Inflammatory macrophage treated with lipopolysaccharide for 4 hours (primary cell): ENCODE results near the gene ITM2C.
A peak's percentile ranks its signal among the peaks of the same experiment; 100 is the strongest.

Experiments used
- DNase-seq: peaks from one replicate; pipeline ENCODE4 v3.0.0-alpha.2; 2020

The ITM2C gene

GRCh38 chr2:230893841-230894781, 29.4 kb downstream of the ITM2C start:
- DNase-seq, result peak; percentile 53

- no peak for DNase-seq
Observed at GRCh38 chr2:230895536-230896345, 31.0 kb downstream of the ITM2C start.

- no peak for DNase-seq
Observed at GRCh38 chr2:230896346-230897115, 31.8 kb downstream of the ITM2C start.

GRCh38 chr2:230898016-230898712, 33.4 kb downstream of the ITM2C start:
- DNase-seq, result no peak

- DNase-seq, result no peak
Observed at GRCh38 chr2:230898713-230899091, 34.0 kb downstream of the ITM2C start.

- no peak for DNase-seq
Observed at GRCh38 chr2:230899287-230899686, 34.5 kb downstream of the ITM2C start.

- DNase-seq, result no peak
Observed at GRCh38 chr2:230899786-230900185, 35.0 kb downstream of the ITM2C start.

- no peak for DNase-seq
Observed at GRCh38 chr2:230900336-230900995, 35.7 kb downstream of the ITM2C start.

GRCh38 chr2:230901006-230901405, 36.3 kb downstream of the ITM2C start:
- DNase-seq, result no peak

- peak; percentile 73 for DNase-seq
Observed at GRCh38 chr2:230902180-230902899, 37.6 kb downstream of the ITM2C start.

GRCh38 chr2:230903231-230904150, 38.7 kb downstream of the ITM2C start:
- no peak for DNase-seq

- DNase-seq, result no peak
Observed at GRCh38 chr2:230904856-230905447, 40.2 kb downstream of the ITM2C start.

GRCh38 chr2:230905448-230906421, 41.0 kb downstream of the ITM2C start:
- no peak for DNase-seq

- DNase-seq, result no peak
Observed at GRCh38 chr2:230906471-230907230, 41.9 kb downstream of the ITM2C start.

- DNase-seq, result no peak
Observed at GRCh38 chr2:230907361-230908091, 42.8 kb downstream of the ITM2C start.

- DNase-seq, result no peak
Observed at GRCh38 chr2:230908092-230908594, 43.4 kb downstream of the ITM2C start.
